Tibial nerve (tissue), 4 donors: ENCODE data around the gene EPS8. TPM values are rescaled to one million over a fixed set of nuclear protein-coding genes. Genes with fewer than 3 reads are reported as not detected.

Experiments
- DNase-seq, 2 donors: peaks; one replicate each; pipeline ENCODE4 v3.0.0-alpha.2; 2019; ENCODE audit warnings: low spot score in 2 of 2
- H3K27ac ChIP-seq, 4 donors: fragments of 200-600 bp; sonication (generic) in 3 of 4; one replicate each; pipeline ENCODE4 v1.5.1; 2017 to 2019; ENCODE audit warnings: mild to moderate bottlenecking in 1 of 4
- H3K27me3 ChIP-seq, 2 donors: fragments of 200-600 bp; sonication (generic) in 1 of 2; one replicate each; pipeline versions ENCODE4 v1.5.1 to v1.6.0; 2017 to 2019
- H3K36me3 ChIP-seq, 3 donors: fragments of 200-600 bp; sonication (generic); one replicate each; pipeline ENCODE4 v1.5.1; 2018 to 2019
- H3K4me1 ChIP-seq, 4 donors: fragments of 200-600 bp; sonication (generic) in 3 of 4; one replicate each; pipeline ENCODE4 v1.5.1; 2017 to 2019
- H3K4me3 ChIP-seq, 4 donors: fragments of 200-600 bp; sonication (generic) in 3 of 4; one replicate each; pipeline ENCODE4 v1.5.1; 2017 to 2019; ENCODE audit warnings: mild to moderate bottlenecking in 1 of 4, moderate library complexity in 1 of 4
- H3K9me3 ChIP-seq, 4 donors: fragments of 200-600 bp; sonication (generic) in 3 of 4; one replicate each; pipeline ENCODE4 v1.5.1; 2017 to 2019
- CTCF ChIP-seq, 5 experiments: fragments of 200-600 bp in 3 of 5; fragments of 450-650 bp in 2 of 5; sonication (generic) in 3 of 5; IDR thresholded peaks; one replicate each; pipeline ENCODE4 v1.5.1; 2016 to 2019; ENCODE audit warnings: antibody characterized with exemption in 5 of 5, mild to moderate bottlenecking in 3 of 5, moderate library complexity in 2 of 5
- EP300 ChIP-seq, 2 donors: sonication (generic); formaldehyde crosslinking; IDR thresholded peaks; one replicate each; pipeline ENCODE4 v1.6.1; 2017; ENCODE audit warnings: antibody characterized with exemption in 2 of 2, mild to moderate bottlenecking in 1 of 2
- POLR2A ChIP-seq, 2 donors: fragments of 450-650 bp; IDR thresholded peaks; one replicate each; pipeline ENCODE4 v1.6.1; 2017; ENCODE audit warnings: antibody characterized with exemption in 2 of 2, mild to moderate bottlenecking in 2 of 2, moderate library complexity in 2 of 2
- WGBS, 2 donors: methylation state at CpG; one replicate each; pipeline ENCODE4 v1.1.5; 2018; 5-methylcytosine and 5-hydroxymethylcytosine counted together
- total RNA-seq, 4 donors: library from RNA; depleted of rRNA; stranded (reverse); fragments of >200 nt; gene quantifications; one replicate each; pipeline ENCODE4 v1.1.0, GENCODE V29; 2016

The EPS8 gene
- total RNA-seq, 4 donors from 2014 or later = 153 to 215 (median 193) TPM

GRCh38 chr12:15721316-15722115 lies 67.7 kb downstream of the EPS8 start:
- no peak for DNase-seq
- Histone ChIP-seq H3K4me1 (peaks cover 0 to 70% (median 17%) of the 10 kb centered on the region in 4 donors), H3K4me3 (no peak overlapping the region), H3K36me3 (no peaks in the 10 kb centered on the region), H3K9me3 (no peaks in the 10 kb centered on the region), H3K27me3 (no peaks in the 10 kb centered on the region), H3K27ac (peak overlapping the region in 2 of 4 donors; percentile 42 to 43)
- 64 to 70% methylated on average over 4 of the region's 4 CpGs for WGBS, 2 donors
- TF ChIP-seq CTCF (IDR thresholded peaks at IDR 0.05) (no peak), EP300 (IDR thresholded peaks at IDR 0.05) (no peak), POLR2A (IDR thresholded peaks at IDR 0.05) (no peak)

GRCh38 chr12:15720295-15720694 lies 68.9 kb downstream of the EPS8 start:
- peak overlapping the region in 2 of 4 donors; percentile 42 to 43 for H3K27ac ChIP-seq
- H3K27me3 ChIP-seq = no peaks in the 10 kb centered on the region
- 40 to 68% methylated on average over 2 of the region's 2 CpGs for WGBS, 2 donors
- TF ChIP-seq EP300 (IDR thresholded peaks at IDR 0.05) = no peak
- no peak for TF ChIP-seq CTCF (IDR thresholded peaks at IDR 0.05)
- no peak for TF ChIP-seq POLR2A (IDR thresholded peaks at IDR 0.05)
- H3K9me3 ChIP-seq = no peaks in the 10 kb centered on the region
- H3K4me3 ChIP-seq = no peak overlapping the region
- peaks cover 0 to 64% (median 13%) of the 10 kb centered on the region in 4 donors for H3K4me1 ChIP-seq
- DNase-seq = no peak
- no peaks in the 10 kb centered on the region for H3K36me3 ChIP-seq

DNA sequence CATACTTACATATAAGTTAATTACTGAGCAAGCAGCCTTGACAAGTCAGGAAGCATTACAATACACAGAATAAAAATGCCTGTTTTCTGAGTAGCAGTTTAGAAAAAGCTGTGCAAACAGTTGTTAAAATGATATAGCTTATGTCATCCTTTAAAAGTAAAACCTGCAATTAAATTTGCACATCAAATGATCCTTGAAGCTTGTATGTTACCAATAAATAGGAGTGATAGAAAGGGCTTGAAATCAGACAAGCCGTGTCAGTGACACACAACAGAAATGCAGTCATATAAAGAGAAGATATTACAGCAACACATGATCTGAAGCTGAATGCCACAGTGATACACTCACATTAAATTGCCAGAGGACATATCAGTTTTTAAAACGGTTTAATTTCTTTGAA lies 70.0 kb downstream of the EPS8 start:
- H3K36me3 ChIP-seq = no peaks in the 10 kb centered on the region
- no peak for DNase-seq
- H3K4me1 ChIP-seq = peaks cover 0 to 63% (median 13%) of the 10 kb centered on the region in 4 donors
- H3K27ac ChIP-seq = peak overlapping the region in 1 of 4 donors; percentile 45
- H3K27me3 ChIP-seq = no peaks in the 10 kb centered on the region
- WGBS, 2 donors = 49 to 69% methylated on average over 2 of the region's 2 CpGs
- no peak for TF ChIP-seq CTCF (IDR thresholded peaks at IDR 0.05)
- TF ChIP-seq POLR2A (IDR thresholded peaks at IDR 0.05) = no peak
- no peak for TF ChIP-seq EP300 (IDR thresholded peaks at IDR 0.05)
- H3K9me3 ChIP-seq = no peaks in the 10 kb centered on the region
- no peak overlapping the region for H3K4me3 ChIP-seq

DNA sequence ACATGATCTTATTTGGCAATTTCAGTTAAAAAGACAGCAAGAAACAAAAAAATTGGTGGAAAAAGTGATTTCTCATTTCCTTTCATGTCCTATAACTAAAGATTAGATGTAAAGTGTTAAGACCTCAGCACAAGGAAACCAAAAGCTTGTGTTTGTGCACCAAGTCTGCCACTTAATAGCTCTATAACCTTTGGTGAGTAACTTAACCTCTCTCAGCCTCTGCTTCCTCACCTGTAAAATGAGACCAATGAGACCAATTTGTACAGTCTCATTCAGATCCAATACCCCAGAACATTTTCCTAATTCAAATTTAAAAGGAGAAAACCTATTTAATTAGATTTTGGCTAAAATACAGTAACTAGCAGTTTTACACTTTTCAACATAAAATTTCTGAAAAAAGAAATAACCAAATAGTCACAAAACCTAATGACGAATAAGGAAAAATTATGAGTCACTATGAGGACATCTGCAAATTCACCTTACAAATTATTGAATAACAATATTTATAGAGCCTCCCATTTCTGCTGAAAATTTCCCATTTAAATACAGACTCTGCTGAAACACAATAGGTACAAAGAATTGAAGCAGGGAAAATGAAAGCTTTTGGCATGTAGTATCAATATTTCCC lies 71.1 kb downstream of the EPS8 start:
- H3K27ac ChIP-seq = peak overlapping the region in 1 of 4 donors; percentile 45
- 65 to 92% methylated on average over 1 of the region's 1 CpG for WGBS, 2 donors
- TF ChIP-seq EP300 (IDR thresholded peaks at IDR 0.05) (no peak), CTCF (IDR thresholded peaks at IDR 0.05) (no peak), POLR2A (IDR thresholded peaks at IDR 0.05) (no peak)
- no peaks in the 10 kb centered on the region for H3K27me3 ChIP-seq
- H3K36me3 ChIP-seq = no peaks in the 10 kb centered on the region
- H3K4me3 ChIP-seq = no peak overlapping the region
- no peaks in the 10 kb centered on the region for H3K9me3 ChIP-seq
- no peak for DNase-seq
- H3K4me1 ChIP-seq = peaks cover 0 to 73% (median 16%) of the 10 kb centered on the region in 4 donors

GRCh38 chr12:15716581-15716980 lies 72.6 kb downstream of the EPS8 start:
- Histone ChIP-seq H3K36me3 (no peaks in the 10 kb centered on the region), H3K4me3 (no peak overlapping the region), H3K9me3 (no peaks in the 10 kb centered on the region), H3K27ac (peak overlapping the region in 1 of 4 donors; percentile 8), H3K4me1 (peaks cover 0 to 75% (median 16%) of the 10 kb centered on the region in 4 donors), H3K27me3 (no peaks in the 10 kb centered on the region)
- TF ChIP-seq CTCF (IDR thresholded peaks at IDR 0.05) = no peak
- no peak for TF ChIP-seq POLR2A (IDR thresholded peaks at IDR 0.05)
- no peak for TF ChIP-seq EP300 (IDR thresholded peaks at IDR 0.05)
- 75 to 88% methylated on average over 2 of the region's 2 CpGs for WGBS, 2 donors
- DNase-seq = no peak
